ENCODE data around the gene C2CD4C. TPM values are rescaled to one million over a fixed set of nuclear protein-coding genes. Genes with fewer than 3 reads are reported as not detected.

Gene C2CD4C
- total RNA-seq, 1 experiment from 2014 or later: 14.6 TPM

DNA sequence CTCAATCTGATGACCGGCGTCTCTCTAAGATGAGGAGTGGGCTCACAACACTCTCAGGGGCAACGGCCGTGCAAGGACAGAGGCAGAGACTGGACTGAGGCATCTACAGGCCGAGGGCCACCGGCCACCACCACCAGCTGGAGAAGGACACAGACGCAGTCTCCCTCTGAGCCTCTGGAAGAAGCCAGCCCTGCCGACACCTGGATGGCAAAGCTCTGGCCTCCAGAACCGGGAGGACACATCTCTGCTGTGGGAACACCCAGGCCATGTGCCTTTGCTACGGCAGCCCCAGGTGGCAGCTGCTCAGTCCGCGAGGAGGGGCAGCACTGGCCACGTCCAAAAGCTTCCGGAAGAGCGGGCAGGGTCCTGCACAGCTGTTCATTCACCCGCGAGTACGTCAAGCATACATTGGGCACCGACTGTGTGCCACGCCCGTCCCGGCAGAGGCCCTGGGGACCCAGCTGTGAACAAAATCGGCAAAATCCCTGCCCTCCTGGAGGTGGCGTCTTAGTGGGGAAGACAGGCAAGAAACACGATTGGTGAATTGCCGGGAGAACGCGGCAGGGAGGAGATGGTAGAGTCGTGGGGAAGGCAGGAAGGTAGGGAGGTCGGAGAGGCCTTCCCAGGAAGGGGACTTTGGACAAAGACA lies 17.1 kb downstream of the C2CD4C start:
- no peak overlapping the region for H3K14ac ChIP-seq (ENCODE audit: insufficient read depth, low read length)
- Mint-ChIP-seq H3K4me3 (no peak overlapping the region; a peak in 1 of 5 replicates), H3K4me1 (peaks cover 31 to 33% of the 10 kb centered on the region in 2 experiments), H3K27ac (peak overlapping the region in 1 of 3 experiments; percentile 50; a peak in 2 of 7 replicates), H3K36me3 (ENCODE audit: insufficient read depth in 1 of 3, low read depth in 3 of 3) (peaks cover 3 to 13% (median 10%) of the 10 kb centered on the region in 3 experiments; a peak in 5 of 7 replicates), H3K27me3 (ENCODE audit: low read depth) (peaks cover 35% of the 10 kb centered on the region), H3K9me3 (peaks cover 27 to 34% of the 10 kb centered on the region in 2 experiments)
- no peak overlapping the region for H2AK5ac ChIP-seq (ENCODE audit: insufficient read length, low read length)
- no peak overlapping the region for H2AFZ ChIP-seq (ENCODE audit: low read length)
- H4K8ac ChIP-seq (replicated peaks; ENCODE audit: insufficient read length, low read depth, low read length): no peak overlapping the region
- H2BK5ac ChIP-seq (ENCODE audit: insufficient read length, low read length): no peak overlapping the region
- H3K18ac ChIP-seq (ENCODE audit: insufficient read length, low read depth, low read length): no peak overlapping the region
- TF ChIP-seq, protein P1, sequence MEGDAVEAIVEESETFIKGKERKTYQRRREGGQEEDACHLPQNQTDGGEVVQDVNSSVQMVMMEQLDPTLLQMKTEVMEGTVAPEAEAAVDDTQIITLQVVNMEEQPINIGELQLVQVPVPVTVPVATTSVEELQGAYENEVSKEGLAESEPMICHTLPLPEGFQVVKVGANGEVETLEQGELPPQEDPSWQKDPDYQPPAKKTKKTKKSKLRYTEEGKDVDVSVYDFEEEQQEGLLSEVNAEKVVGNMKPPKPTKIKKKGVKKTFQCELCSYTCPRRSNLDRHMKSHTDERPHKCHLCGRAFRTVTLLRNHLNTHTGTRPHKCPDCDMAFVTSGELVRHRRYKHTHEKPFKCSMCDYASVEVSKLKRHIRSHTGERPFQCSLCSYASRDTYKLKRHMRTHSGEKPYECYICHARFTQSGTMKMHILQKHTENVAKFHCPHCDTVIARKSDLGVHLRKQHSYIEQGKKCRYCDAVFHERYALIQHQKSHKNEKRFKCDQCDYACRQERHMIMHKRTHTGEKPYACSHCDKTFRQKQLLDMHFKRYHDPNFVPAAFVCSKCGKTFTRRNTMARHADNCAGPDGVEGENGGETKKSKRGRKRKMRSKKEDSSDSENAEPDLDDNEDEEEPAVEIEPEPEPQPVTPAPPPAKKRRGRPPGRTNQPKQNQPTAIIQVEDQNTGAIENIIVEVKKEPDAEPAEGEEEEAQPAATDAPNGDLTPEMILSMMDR (conservative IDR thresholded peaks at IDR 0.05): no peak
- H3K9me3 ChIP-seq (ENCODE audit: control insufficient read depth, low read depth, low read length): peaks cover 10% of the 10 kb centered on the region
- H2BK120ac ChIP-seq (ENCODE audit: low read depth, low read length, poor library complexity, severe bottlenecking): no peak overlapping the region
- no peaks in the 10 kb centered on the region for H3K23me2 ChIP-seq (ENCODE audit: insufficient read length, low read depth, low read length, poor library complexity, severe bottlenecking)
- no peaks in the 10 kb centered on the region for H3K79me1 ChIP-seq (ENCODE audit: insufficient read depth, low read depth, low read length, poor library complexity, severe bottlenecking)
- no peak overlapping the region for H3K27ac ChIP-seq (ENCODE audit: insufficient read length, low read depth, low read length)
- DNase-seq: no peak
- H3K4me2 ChIP-seq (ENCODE audit: insufficient read depth, insufficient read length, low read length): no peak overlapping the region
- H4K5ac ChIP-seq (ENCODE audit: insufficient read length, low read depth, low read length): no peak overlapping the region
- H3K27me3 ChIP-seq (ENCODE audit: insufficient read depth, low read length): no peaks in the 10 kb centered on the region
- whole genome bisulfite sequencing (ENCODE audit: extremely low coverage, insufficient read length, low lambda C conversion rate): no CpG with 5 or more reads among the region's 30 CpGs
- no peak overlapping the region for H3K9ac ChIP-seq (ENCODE audit: extremely low read depth, insufficient read length, low read length)
- H3T11ph ChIP-seq (ENCODE audit: low read length): no peak overlapping the region
- no peaks in the 10 kb centered on the region for H3K79me2 ChIP-seq (ENCODE audit: insufficient read depth, low read length)
- H3K56ac ChIP-seq (ENCODE audit: insufficient read length, low read depth, low read length): no peak overlapping the region
- no peak overlapping the region for H3K4ac ChIP-seq (ENCODE audit: low read depth, low read length)
- no peak overlapping the region for H2BK15ac ChIP-seq (ENCODE audit: low read depth, low read length)
- no peak overlapping the region for H3K23ac ChIP-seq (ENCODE audit: insufficient read length, low read depth, low read length)
- no peaks in the 10 kb centered on the region for H4K20me1 ChIP-seq (ENCODE audit: control insufficient read depth, insufficient read depth, insufficient read length)
- H2BK20ac ChIP-seq (ENCODE audit: low read depth, low read length, poor library complexity, severe bottlenecking): no peak overlapping the region
- H2BK12ac ChIP-seq (ENCODE audit: insufficient read length, low read depth, low read length): no peak overlapping the region
- no peak overlapping the region for H4K91ac ChIP-seq (ENCODE audit: insufficient read length, low read depth, low read length)
- H3K4me1 ChIP-seq (ENCODE audit: insufficient read depth, low read length): no peaks in the 10 kb centered on the region
